Stimulated activated CD4-positive, alpha-beta T cell treated with anti-CD3 and anti-CD28 coated beads, Interleukin-1b, Interleukin-23, amount 100 ng/mL, for 48 hours (primary cell): ENCODE results near the gene OR2W3.

ENCODE experiments used
- DNase-seq: peaks from one replicate; pipeline ENCODE4 v3.0.0-alpha.2; 2020

OR2W3 gene

GRCh38 chr1:247895163-247895637 is at the start of gene OR2W3:
TSS of gene OR2W3 (plus strand) at chr1:247895587. CDS start at chr1:247895587, 0 bp downstream.
- DNase-seq = no peak

- no peak for DNase-seq
Measured at GRCh38 chr1:247845693-247846017, 49.7 kb upstream of the OR2W3 start.

GRCh38 chr1:247848346-247848745 is 47.0 kb upstream of the OR2W3 start:
- no peak for DNase-seq

GRCh38 chr1:247849616-247850015 is 45.8 kb upstream of the OR2W3 start:
- DNase-seq = no peak

- no peak for DNase-seq
Measured at GRCh38 chr1:247854899-247855545, 40.4 kb upstream of the OR2W3 start.

GRCh38 chr1:247855911-247856310 is 39.5 kb upstream of the OR2W3 start:
- DNase-seq = no peak

GRCh38 chr1:247857069-247857984 is 38.1 kb upstream of the OR2W3 start, which contains the start of gene TRIM58:
TSS of gene TRIM58 (plus strand) at chr1:247857187. CDS start at chr1:247857247, 60 bp downstream.
- peak; percentile 17 for DNase-seq

- DNase-seq = no peak
Measured at GRCh38 chr1:247857985-247858619, 37.3 kb upstream of the OR2W3 start.

- no peak for DNase-seq
Measured at GRCh38 chr1:247862756-247863155, 32.6 kb upstream of the OR2W3 start.

GRCh38 chr1:247864644-247865043 is 30.7 kb upstream of the OR2W3 start:
- no peak for DNase-seq

- no peak for DNase-seq
Measured at GRCh38 chr1:247865416-247865815, 30.0 kb upstream of the OR2W3 start.

- DNase-seq = no peak
Measured at GRCh38 chr1:247883346-247883745, 12.0 kb upstream of the OR2W3 start.

GRCh38 chr1:247884797-247885413 is 10.5 kb upstream of the OR2W3 start:
- DNase-seq = no peak

- no peak for DNase-seq
Measured at GRCh38 chr1:247895976-247896375, 589 bp downstream of the OR2W3 start.

- no peak for DNase-seq
Measured at GRCh38 chr1:247904122-247904521, 8.7 kb downstream of the OR2W3 start.

GRCh38 chr1:247905181-247905580 is 9.8 kb downstream of the OR2W3 start:
- no peak for DNase-seq

GRCh38 chr1:247905910-247906503 is 10.6 kb downstream of the OR2W3 start:
- DNase-seq = no peak

- DNase-seq = peak; percentile 22
Measured at GRCh38 chr1:247906504-247907047, 11.2 kb downstream of the OR2W3 start.

GRCh38 chr1:247908766-247909165 is 13.4 kb downstream of the OR2W3 start:
- DNase-seq = no peak

- no peak for DNase-seq
Measured at GRCh38 chr1:247913786-247914185, 18.4 kb downstream of the OR2W3 start.

- no peak for DNase-seq
Measured at GRCh38 chr1:247914941-247915662, 19.7 kb downstream of the OR2W3 start.

GRCh38 chr1:247919952-247920351 is 24.6 kb downstream of the OR2W3 start, which contains the start of gene OR2T8:
TSS of gene OR2T8 (plus strand) at chr1:247920252. CDS start at chr1:247921018, 766 bp downstream.
- DNase-seq = no peak
